CD14-positive monocyte (primary cell): ENCODE data around the gene TNIP3. TPM values are rescaled to one million over a fixed set of nuclear protein-coding genes. Genes with fewer than 3 reads are reported as not detected.

Source experiments
- DNase-seq, 3 donors: peaks; one replicate each; pipeline ENCODE4 v3.0.0-alpha.2; 2011 to 2022
- H2AFZ ChIP-seq: 2 replicates; pipeline ENCODE4 v1.6.0; 2012; ENCODE audit warnings: mild to moderate bottlenecking, low read depth, low read length, inconsistent platforms; ENCODE audit not compliant: insufficient read depth, poor library complexity, severe bottlenecking
- H3K27ac ChIP-seq, 2 donors: 1 replicate in 1 of 2; 2 replicates in 1 of 2; pipeline ENCODE4 v1.5.1; 2012 to 2013; ENCODE audit warnings: low read length in 2 of 2, control low read depth in 1 of 2, inconsistent platforms in 1 of 2, low read depth in 1 of 2, mild to moderate bottlenecking in 1 of 2
- H3K27me3 ChIP-seq, 2 donors: one replicate each; pipeline versions ENCODE4 v1.6.0 to v1.6.1; 2011 to 2013; ENCODE audit warnings: low read length in 2 of 2; ENCODE audit not compliant: control insufficient read depth in 2 of 2, insufficient read depth in 2 of 2
- H3K36me3 ChIP-seq, 2 donors: replicated peaks in 1 of 2; 1 replicate in 1 of 2; 2 replicates in 1 of 2; pipeline versions ENCODE4 v1.5.1 to v1.6.1; 2012 to 2013; ENCODE audit warnings: low read length in 2 of 2, control low read depth in 1 of 2, inconsistent platforms in 1 of 2, mild to moderate bottlenecking in 1 of 2; ENCODE audit not compliant: insufficient read depth in 2 of 2, control insufficient read depth in 1 of 2
- H3K4me1 ChIP-seq, 2 donors: 1 replicate in 1 of 2; 2 replicates in 1 of 2; pipeline versions ENCODE4 v1.5.1 to v1.6.1; 2012 to 2013; ENCODE audit warnings: low read length in 2 of 2, control low read depth in 1 of 2, inconsistent platforms in 1 of 2, mild to moderate bottlenecking in 1 of 2, moderate library complexity in 1 of 2; ENCODE audit not compliant: insufficient read depth in 2 of 2, control insufficient read depth in 1 of 2
- H3K4me2 ChIP-seq: replicated peaks from 2 replicates; pipeline ENCODE3; 2012; ENCODE audit warnings: low read length, moderate library complexity, mild to moderate bottlenecking; ENCODE audit not compliant: poor library complexity, severe bottlenecking; ENCODE audit errors: extremely low read depth
- H3K4me3 ChIP-seq, 3 experiments: fragments of 200-600 bp in 1 of 3; sonication (generic) in 1 of 3; replicated peaks in 1 of 3; 1 replicate in 2 of 3; 2 replicates in 1 of 3; pipeline ENCODE4 v1.5.1; 2011 to 2013; ENCODE audit warnings: low read length in 3 of 3, mild to moderate bottlenecking in 3 of 3, control low read depth in 2 of 3, low read depth in 2 of 3, inconsistent platforms in 1 of 3, moderate library complexity in 1 of 3
- H3K79me2 ChIP-seq: 2 replicates; pipeline ENCODE4 v1.6.0; 2012; ENCODE audit warnings: mild to moderate bottlenecking, control low read depth, inconsistent platforms, low read length, moderate library complexity; ENCODE audit not compliant: insufficient read depth
- H3K9ac ChIP-seq: 2 replicates; pipeline ENCODE4 v1.6.0; 2017; ENCODE audit warnings: low read length, mild to moderate bottlenecking; ENCODE audit not compliant: insufficient read depth, poor library complexity, severe bottlenecking
- H3K9me3 ChIP-seq, 2 donors: replicated peaks in 1 of 2; 1 replicate in 1 of 2; 2 replicates in 1 of 2; pipeline versions ENCODE4 v1.5.1 to v1.6.1; 2012 to 2013; ENCODE audit warnings: low read length in 2 of 2, control low read depth in 1 of 2; ENCODE audit not compliant: control insufficient read depth in 1 of 2, insufficient read depth in 1 of 2
- H4K20me1 ChIP-seq: 2 replicates; pipeline ENCODE4 v1.6.0; 2012; ENCODE audit warnings: mild to moderate bottlenecking, low read length, control low read depth, moderate library complexity; ENCODE audit not compliant: insufficient read depth
- H3K27ac Mint-ChIP-seq, 7 donors: one replicate each; pipeline ENCODE4 v1.8.0; 2020; ENCODE audit warnings: mild to moderate bottlenecking in 7 of 7, mixed read lengths in 7 of 7, moderate library complexity in 6 of 7, inconsistent platforms in 2 of 7
- H3K27me3 Mint-ChIP-seq, 3 donors: one replicate each; pipeline ENCODE4 v1.8.0; 2021 to 2022; ENCODE audit warnings: low read depth in 3 of 3, mild to moderate bottlenecking in 3 of 3, mixed read lengths in 3 of 3, moderate library complexity in 3 of 3, inconsistent platforms in 1 of 3
- H3K36me3 Mint-ChIP-seq, 2 donors: one replicate each; pipeline ENCODE4 v1.8.0; 2020; ENCODE audit warnings: mixed read lengths in 2 of 2, inconsistent platforms in 1 of 2, mild to moderate bottlenecking in 1 of 2
- H3K4me1 Mint-ChIP-seq: one replicate; pipeline ENCODE4 v1.8.0; 2020; ENCODE audit warnings: mild to moderate bottlenecking, mixed read lengths
- H3K4me3 Mint-ChIP-seq, 2 donors: one replicate each; pipeline ENCODE4 v1.8.0; 2020; ENCODE audit warnings: mild to moderate bottlenecking in 2 of 2, mixed read lengths in 2 of 2, moderate library complexity in 1 of 2
- H3K9me3 Mint-ChIP-seq, 7 donors: one replicate each; pipeline ENCODE4 v1.8.0; 2020 to 2022; ENCODE audit warnings: mixed read lengths in 7 of 7, mild to moderate bottlenecking in 6 of 7, moderate library complexity in 6 of 7, inconsistent platforms in 2 of 7
- WGBS: methylation state at CpG from one replicate; pipeline ENCODE4 v1.1.5; 2013; ENCODE audit warnings: missing lambda C conversion rate; ENCODE audit not compliant: insufficient coverage; 5-methylcytosine and 5-hydroxymethylcytosine counted together
- intact Hi-C, 2 donors: fragments of 100-400 bp; cut with micrococcal nuclease; formaldehyde crosslinking; loops; one replicate each; pipeline versions ENCODE4 v1.15.0 to v1.15.1; 2023
- polyA plus RNA-seq, 3 donors: library from polyadenylated mRNA; depleted of rRNA in 1 of 3; unstranded in 2 of 3; stranded (reverse) in 1 of 3; fragments of 300-500 nt in 2 of 3; fragments of >200 nt in 1 of 3; fragmentation: Illumina TruSeq in 2 of 3; gene quantifications; 1 replicate in 2 of 3; 2 replicates in 1 of 3; pipeline ENCODE4 v1.2.3, GENCODE V29; 2012 to 2021
- TF ChIP-seq, protein P1 (sequence below): fragments of 200-600 bp; IDR thresholded peaks from one replicate; pipeline ENCODE4 v1.8.0; 2022; ENCODE audit warnings: antibody characterized with exemption, mild to moderate bottlenecking

The TNIP3 gene
- polyA plus RNA-seq, 3 donors: 0.20 TPM; not detected in 2

GRCh38 chr4:121094297-121094966 lies 69.7 kb downstream of the TNIP3 start:
- H3K9me3 Mint-ChIP-seq: no peaks in the 10 kb centered on the region
- no peaks in the 10 kb centered on the region for H3K79me2 ChIP-seq
- no peaks in the 10 kb centered on the region for H3K36me3 Mint-ChIP-seq
- TF ChIP-seq, protein P1, sequence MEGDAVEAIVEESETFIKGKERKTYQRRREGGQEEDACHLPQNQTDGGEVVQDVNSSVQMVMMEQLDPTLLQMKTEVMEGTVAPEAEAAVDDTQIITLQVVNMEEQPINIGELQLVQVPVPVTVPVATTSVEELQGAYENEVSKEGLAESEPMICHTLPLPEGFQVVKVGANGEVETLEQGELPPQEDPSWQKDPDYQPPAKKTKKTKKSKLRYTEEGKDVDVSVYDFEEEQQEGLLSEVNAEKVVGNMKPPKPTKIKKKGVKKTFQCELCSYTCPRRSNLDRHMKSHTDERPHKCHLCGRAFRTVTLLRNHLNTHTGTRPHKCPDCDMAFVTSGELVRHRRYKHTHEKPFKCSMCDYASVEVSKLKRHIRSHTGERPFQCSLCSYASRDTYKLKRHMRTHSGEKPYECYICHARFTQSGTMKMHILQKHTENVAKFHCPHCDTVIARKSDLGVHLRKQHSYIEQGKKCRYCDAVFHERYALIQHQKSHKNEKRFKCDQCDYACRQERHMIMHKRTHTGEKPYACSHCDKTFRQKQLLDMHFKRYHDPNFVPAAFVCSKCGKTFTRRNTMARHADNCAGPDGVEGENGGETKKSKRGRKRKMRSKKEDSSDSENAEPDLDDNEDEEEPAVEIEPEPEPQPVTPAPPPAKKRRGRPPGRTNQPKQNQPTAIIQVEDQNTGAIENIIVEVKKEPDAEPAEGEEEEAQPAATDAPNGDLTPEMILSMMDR: no peak
- no peaks in the 10 kb centered on the region for H3K9me3 ChIP-seq
- H3K27me3 ChIP-seq: no peaks in the 10 kb centered on the region
- H3K27ac Mint-ChIP-seq: no peak overlapping the region
- H3K27me3 Mint-ChIP-seq: peaks cover 0 to 2% (median 1%) of the 10 kb centered on the region in 3 donors
- no peak overlapping the region for H3K4me3 ChIP-seq
- no peak overlapping the region for H3K27ac ChIP-seq
- H3K4me3 Mint-ChIP-seq: no peak overlapping the region
- no peak overlapping the region for H2AFZ ChIP-seq
- H3K4me1 Mint-ChIP-seq: peaks cover 8% of the 10 kb centered on the region
- peak in 1 of 3 donors; percentile 28 for DNase-seq
- 90% methylated on average over 2 of the region's 3 CpGs for WGBS
- intact Hi-C loops: loop anchor here in 1 of 2 donors (10.0 kb wide), 1 partner anchor 940 kb away; no protein-coding TSS in a partner anchor
- H3K4me1 ChIP-seq: peaks cover 15 to 17% of the 10 kb centered on the region in 2 donors
- H3K4me2 ChIP-seq: no peak overlapping the region
- no peaks in the 10 kb centered on the region for H4K20me1 ChIP-seq
- no peaks in the 10 kb centered on the region for H3K36me3 ChIP-seq
- H3K9ac ChIP-seq: no peak overlapping the region

DNA sequence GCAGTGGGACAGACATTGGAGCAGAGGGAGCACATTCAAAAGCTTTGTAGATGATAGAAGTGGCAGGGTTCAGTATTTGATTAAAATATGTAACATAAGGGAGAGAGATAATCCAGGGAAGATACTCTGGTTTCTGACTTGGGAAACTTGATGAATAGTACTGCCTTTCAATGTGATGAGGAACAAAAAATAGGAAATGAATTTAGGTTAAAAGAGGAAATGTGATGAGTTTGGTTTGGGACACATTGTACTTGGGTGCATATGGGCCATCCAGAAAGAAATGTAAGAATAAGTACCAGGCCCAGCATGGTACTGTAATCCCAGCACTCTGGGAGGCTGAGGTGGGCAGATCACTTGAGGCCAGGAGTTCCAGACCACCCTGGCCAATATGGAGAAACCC lies 70.9 kb downstream of the TNIP3 start:
- no peak overlapping the region for H3K27ac Mint-ChIP-seq
- Histone ChIP-seq H3K27me3 (no peaks in the 10 kb centered on the region), H3K27ac (no peak overlapping the region), H4K20me1 (no peaks in the 10 kb centered on the region), H3K4me3 (no peak overlapping the region), H3K4me1 (peaks cover 15 to 17% of the 10 kb centered on the region in 2 donors), H3K79me2 (no peaks in the 10 kb centered on the region), H2AFZ (no peak overlapping the region), H3K9ac (no peak overlapping the region), H3K9me3 (no peaks in the 10 kb centered on the region), H3K36me3 (no peaks in the 10 kb centered on the region), H3K4me2 (no peak overlapping the region)
- H3K4me3 Mint-ChIP-seq: no peak overlapping the region
- DNase-seq: peak in 2 of 3 donors; percentile 29 to 34
- intact Hi-C loops: loop anchor here in 1 of 2 donors (10.0 kb wide), 1 partner anchor 938 kb away; no protein-coding TSS in a partner anchor
- H3K9me3 Mint-ChIP-seq: no peaks in the 10 kb centered on the region
- TF ChIP-seq, protein P1: no peak
- H3K4me1 Mint-ChIP-seq: peaks cover 8% of the 10 kb centered on the region
- H3K27me3 Mint-ChIP-seq: peaks cover 0 to 1% (median 0%) of the 10 kb centered on the region in 3 donors
- H3K36me3 Mint-ChIP-seq: no peaks in the 10 kb centered on the region
